Right lobe of liver (tissue), 4 donors: ENCODE measurements around the gene FOXO4.

Source experiments
- CTCF ChIP-seq, 4 donors: fragments of 200-600 bp in 3 of 4; fragments of 450-650 bp in 1 of 4; IDR thresholded peaks; one replicate each; pipeline versions ENCODE4 v1.5.1 to v1.8.0; 2016 to 2022; ENCODE audit warnings: antibody characterized with exemption in 4 of 4, mild to moderate bottlenecking in 2 of 4
- POLR2A ChIP-seq: fragments of 450-650 bp; IDR thresholded peaks from one replicate; pipeline ENCODE4 v1.6.1; 2017; ENCODE audit warnings: antibody characterized with exemption, mild to moderate bottlenecking
- donor health status: DM: no; HTN: no; CAD: no.
- donor health status: DM: no; HTN: no; CAD: no.
- donor health status: DM: no; HTN: yes; CAD: no.

- TF ChIP-seq CTCF (IDR thresholded peaks at IDR 0.05) (no peak), POLR2A (no peak)
Observed at GRCh38 chrX:71144651-71145050, 49.0 kb downstream of the FOXO4 start, which contains the start of gene NLGN3.
